NT2/D1 (cell line): ENCODE results near the gene ZNF223.

Source experiments
- DNase-seq: peaks from one replicate; pipeline ENCODE4 v3.0.0-alpha.2; 2011; ENCODE audit warnings: low read depth, low spot score
- H3K27me3 ChIP-seq: 2 replicates; pipeline ENCODE4 v1.6.0; 2011; ENCODE audit warnings: mild to moderate bottlenecking; ENCODE audit not compliant: insufficient read length, insufficient read depth
- H3K36me3 ChIP-seq: 2 replicates; pipeline ENCODE4 v1.6.1; 2011; ENCODE audit warnings: mild to moderate bottlenecking, low read length, mixed read lengths; ENCODE audit not compliant: insufficient read depth, insufficient read length
- H3K4me1 ChIP-seq: 2 replicates; pipeline ENCODE4 v1.5.1; 2011; ENCODE audit not compliant: insufficient read depth, insufficient read length
- H3K4me3 ChIP-seq: 2 replicates; pipeline ENCODE4 v1.5.1; 2011; ENCODE audit warnings: low read depth; ENCODE audit not compliant: insufficient read length
- H3K9ac ChIP-seq: 2 replicates; pipeline ENCODE4 v1.6.0; 2011; ENCODE audit warnings: low read depth; ENCODE audit not compliant: insufficient read length
- H3K9me3 ChIP-seq: 2 replicates; pipeline ENCODE4 v1.5.1; 2011; ENCODE audit warnings: mild to moderate bottlenecking, low read length; ENCODE audit not compliant: insufficient read depth
- SUZ12 ChIP-seq: IDR thresholded peaks from 2 replicates; pipeline ENCODE4 v1.6.1; 2011; ENCODE audit not compliant: insufficient read length, insufficient read depth; ENCODE audit errors: extremely low read depth
- YY1 ChIP-seq: IDR thresholded peaks from 2 replicates; pipeline ENCODE4 v1.6.1; 2011; ENCODE audit not compliant: insufficient read length, insufficient read depth
- ZNF274 ChIP-seq: IDR thresholded peaks from 2 replicates; pipeline ENCODE4 v1.6.1; 2011; ENCODE audit warnings: mild to moderate bottlenecking, low read depth, low read length

ZNF223 gene

DNA sequence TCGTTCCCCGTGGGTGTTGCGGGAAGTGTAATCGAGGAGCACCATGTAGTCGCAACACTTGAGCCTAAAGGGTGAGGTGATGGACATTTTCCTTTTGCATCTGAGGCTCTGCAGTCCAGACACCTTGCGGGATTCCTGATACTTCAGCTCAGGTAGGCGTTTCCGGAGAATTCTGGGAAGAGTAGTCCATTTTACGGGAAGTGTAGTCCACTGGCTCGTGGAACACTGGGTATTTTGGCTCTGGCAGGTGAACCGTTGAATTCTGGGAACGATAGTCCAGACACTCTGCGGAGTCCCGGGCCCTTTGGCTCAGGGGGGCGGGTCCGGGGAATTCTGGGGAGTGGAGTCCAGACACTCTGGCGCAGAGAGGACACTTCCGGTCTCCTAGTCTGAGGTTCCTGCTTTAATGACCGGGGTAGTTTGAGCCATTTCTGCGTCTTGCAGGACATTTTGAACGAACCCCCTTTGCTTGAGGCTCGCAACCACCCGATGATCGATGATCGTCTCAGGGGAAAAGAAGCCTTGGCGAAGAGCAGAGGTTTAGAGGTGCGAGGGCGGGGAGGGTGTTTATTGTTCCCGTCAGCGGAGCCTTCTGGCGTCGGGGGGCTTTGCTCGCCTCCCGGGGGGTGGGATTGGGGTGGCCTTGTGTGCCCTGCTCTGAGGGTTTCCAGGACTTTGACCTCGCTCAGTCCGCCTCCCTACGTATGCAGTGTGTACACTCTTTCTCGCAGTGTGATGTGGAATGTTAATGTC lies at the start of gene ZNF223:
TSS of gene ZNF223 (plus strand) at position 387 of the 753 bp plus-strand sequence. CDS start 3,141 bp downstream, outside the sequence.
- H3K9ac ChIP-seq = peak within 1 kb of the TSS; percentile 93
- no peaks in the 10 kb centered on the region for H3K27me3 ChIP-seq
- peak; percentile 80 for DNase-seq
- peak within 1 kb of the TSS; percentile 77 for H3K4me3 ChIP-seq
- H3K9me3 ChIP-seq = no peaks in the 10 kb centered on the region
- TF ChIP-seq YY1 (peak; percentile 43), SUZ12 (no peak)
- no peaks in the 10 kb centered on the region for H3K4me1 ChIP-seq
- H3K36me3 ChIP-seq = peaks cover 4% of the 10 kb centered on the region

DNA sequence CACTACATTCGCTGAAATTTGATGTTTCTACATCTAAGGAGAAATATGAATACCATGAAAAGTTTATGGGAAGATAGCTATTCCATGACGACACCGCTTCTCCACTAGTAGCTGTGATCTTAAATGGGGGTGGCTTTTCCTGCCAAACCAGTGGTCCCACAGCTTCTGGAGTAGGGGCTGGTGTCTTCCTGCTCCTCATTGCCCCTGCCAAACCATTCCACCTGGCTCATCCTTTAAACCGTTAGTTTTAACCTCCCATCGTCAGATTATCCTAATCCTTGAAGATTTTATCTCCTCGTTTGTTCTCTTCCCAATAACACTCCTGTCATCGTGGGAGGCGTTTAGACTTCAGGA lies 49.6 kb upstream of the ZNF223 start:
- peak overlapping the region; percentile 87 for H3K4me3 ChIP-seq
- DNase-seq = no peak
- H3K4me1 ChIP-seq = no peaks in the 10 kb centered on the region
- no peaks in the 10 kb centered on the region; the same call in 1 of the 2 replicates for H3K9me3 ChIP-seq
- H3K36me3 ChIP-seq = no peaks in the 10 kb centered on the region
- TF ChIP-seq YY1 (no peak), SUZ12 (no peak), ZNF274 (no peak)
- no peaks in the 10 kb centered on the region for H3K27me3 ChIP-seq
- H3K9ac ChIP-seq = peak overlapping the region; percentile 75

DNA sequence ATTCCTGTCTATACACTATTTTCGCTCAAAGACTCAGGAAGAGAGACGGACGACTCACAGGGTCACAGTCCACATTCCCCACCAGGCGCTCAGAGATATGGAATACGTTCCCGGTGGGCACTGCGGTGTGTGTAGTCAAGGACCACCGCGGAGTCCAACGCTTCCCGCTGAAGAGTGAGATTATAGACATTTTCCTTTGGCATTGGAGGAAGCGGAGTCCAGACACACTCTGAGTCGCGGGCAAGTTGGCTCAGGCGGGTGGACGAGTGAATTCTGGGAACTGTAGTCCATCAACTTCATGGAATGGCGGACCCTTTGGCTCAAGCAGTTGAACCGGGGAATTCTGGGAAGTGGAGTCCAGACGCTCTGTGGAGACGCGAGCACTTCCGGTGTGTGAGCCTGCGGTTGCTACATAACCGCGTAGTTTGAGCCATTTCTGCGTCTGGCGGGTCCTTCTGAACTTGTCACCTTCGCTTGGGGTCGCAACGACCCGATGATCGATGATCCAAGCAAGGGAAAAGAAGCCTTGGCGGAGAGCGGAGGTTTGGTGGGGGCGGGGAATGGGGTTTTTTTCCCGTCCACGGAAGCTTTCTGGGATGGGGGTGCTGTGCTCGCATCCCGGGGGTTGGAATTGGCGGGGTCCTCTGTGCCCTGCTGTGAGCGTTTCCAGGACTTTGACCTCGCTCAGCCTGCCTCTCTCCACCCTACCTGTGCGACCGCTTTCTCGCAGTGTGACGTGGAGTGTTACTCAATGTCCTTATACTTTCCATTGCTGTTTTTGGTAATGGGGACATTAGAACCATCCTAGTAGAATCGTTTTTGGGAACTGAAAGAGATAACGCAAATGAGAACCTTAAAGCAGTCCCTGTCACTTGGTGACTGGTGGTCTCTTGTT lies 49.0 kb upstream of the ZNF223 start, which contains the start of gene ZNF230:
TSS of gene ZNF230 (plus strand) at position 392 of the 895 bp plus-strand sequence. CDS start 4,122 bp downstream, outside the sequence.
- Histone ChIP-seq H3K27me3 (no peaks in the 10 kb centered on the region), H3K4me3 (peak within 1 kb of the TSS; percentile 87), H3K9me3 (peaks cover 6% of the 10 kb centered on the region; the same call in 1 of the 2 replicates), H3K9ac (peak within 1 kb of the TSS; percentile 75), H3K4me1 (no peaks in the 10 kb centered on the region), H3K36me3 (peaks cover 6% of the 10 kb centered on the region)
- DNase-seq = peak; percentile 87
- TF ChIP-seq SUZ12 (no peak), YY1 (peak; percentile 78), ZNF274 (no peak)

DNA sequence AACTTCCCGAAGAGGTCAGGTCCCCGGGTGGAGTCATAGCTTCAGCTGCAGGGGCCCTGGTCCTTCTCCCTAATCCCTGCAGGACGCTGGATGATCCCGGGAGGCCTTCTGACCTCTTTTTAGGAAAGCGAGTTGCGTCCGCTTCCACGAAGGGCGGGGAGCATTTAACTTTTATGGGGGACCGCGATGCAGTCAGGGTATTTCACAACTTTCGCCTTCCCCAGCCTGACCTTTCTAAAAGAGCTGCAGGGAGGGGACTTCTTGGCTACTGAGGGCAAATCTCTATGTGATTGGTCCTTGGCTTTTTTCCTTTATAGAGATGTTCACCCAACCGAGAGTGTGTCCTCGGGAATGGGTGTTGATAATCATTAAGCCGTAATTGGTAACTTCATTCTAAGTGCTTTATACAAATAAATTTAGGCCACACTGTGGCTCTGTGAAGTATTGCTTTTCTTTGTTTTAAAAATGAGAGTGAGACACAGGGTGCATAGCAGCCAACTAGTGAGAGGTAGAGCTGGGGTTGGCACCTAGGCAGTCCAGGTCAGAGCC lies 48.3 kb upstream of the ZNF223 start:
- Histone ChIP-seq H3K9me3 (peaks cover 13% of the 10 kb centered on the region; the same call in 1 of the 2 replicates), H3K36me3 (peaks cover 11% of the 10 kb centered on the region), H3K4me1 (no peaks in the 10 kb centered on the region), H3K4me3 (peak overlapping the region; percentile 87), H3K27me3 (no peaks in the 10 kb centered on the region), H3K9ac (peak overlapping the region; percentile 75)
- TF ChIP-seq SUZ12 (no peak), YY1 (no peak), ZNF274 (no peak)
- no peak for DNase-seq

DNA sequence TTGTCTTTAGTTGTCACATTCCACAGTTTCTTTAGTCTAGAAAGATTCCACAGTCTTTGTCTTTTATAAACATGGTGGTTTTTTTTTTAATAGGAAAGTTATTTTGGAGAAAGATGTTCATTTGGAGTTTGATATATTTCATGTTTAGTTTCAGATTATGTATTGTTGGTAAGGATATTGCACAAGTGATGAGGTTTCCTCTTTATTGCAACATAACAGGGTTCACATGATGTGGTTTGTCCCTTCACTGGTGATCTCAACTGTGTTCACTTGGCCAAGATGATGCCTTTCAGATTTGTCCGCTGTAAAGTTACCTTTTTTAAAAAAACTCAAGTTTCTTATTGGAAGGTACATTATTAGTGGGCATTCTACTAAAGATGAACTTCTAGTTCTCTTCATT lies 45.9 kb upstream of the ZNF223 start:
- peaks cover 38% of the 10 kb centered on the region for H3K9me3 ChIP-seq
- H3K9ac ChIP-seq = no peak overlapping the region
- no peak overlapping the region for H3K4me3 ChIP-seq
- H3K27me3 ChIP-seq = no peaks in the 10 kb centered on the region
- DNase-seq = no peak
- no peaks in the 10 kb centered on the region for H3K4me1 ChIP-seq
- TF ChIP-seq ZNF274 (no peak), YY1 (no peak), SUZ12 (no peak)
- peaks cover 33% of the 10 kb centered on the region for H3K36me3 ChIP-seq

DNA sequence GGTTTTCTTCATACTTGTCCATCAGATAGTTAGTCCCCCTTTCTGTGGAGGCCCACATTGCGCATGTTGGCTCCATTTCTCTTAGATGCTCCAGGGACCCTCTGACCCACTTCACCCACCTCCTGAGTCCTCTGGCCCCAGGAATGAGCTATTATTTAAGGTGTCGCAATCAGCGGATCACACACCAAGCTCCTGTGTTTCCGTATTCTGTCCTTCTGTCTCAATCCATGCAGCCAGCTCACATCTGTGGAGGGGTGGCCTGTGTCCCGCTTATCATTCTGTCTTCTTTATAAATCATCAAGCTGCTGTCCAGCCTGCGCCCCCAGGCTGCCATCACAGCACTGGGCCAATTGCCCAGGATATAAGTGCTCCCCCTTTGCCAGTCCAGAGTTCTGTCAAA lies 44.4 kb upstream of the ZNF223 start:
- peaks cover 36% of the 10 kb centered on the region for H3K36me3 ChIP-seq
- H3K4me3 ChIP-seq = no peak overlapping the region
- no peak for DNase-seq
- peaks cover 42% of the 10 kb centered on the region for H3K9me3 ChIP-seq
- H3K27me3 ChIP-seq = no peaks in the 10 kb centered on the region
- no peaks in the 10 kb centered on the region for H3K4me1 ChIP-seq
- no peak overlapping the region for H3K9ac ChIP-seq
- TF ChIP-seq SUZ12 (no peak), YY1 (no peak), ZNF274 (no peak)
